IPS DF 4.7 (cell line): ENCODE results near the gene ST3GAL5.
"Not testable (repeated sequence)": the region's sequence is repeated elsewhere in the genome, so short reads cannot be mapped to it uniquely, and the experiment has no call there.

Experiments used
- DNase-seq: peaks from one replicate; pipeline ENCODE4 v3.0.0-alpha.2; 2013; ENCODE audit warnings: low spot score; ENCODE audit errors: extremely low read depth

Gene ST3GAL5

GRCh38 chr2:85894554-85895278 is 5.9 kb upstream of the ST3GAL5 start:
- DNase-seq, result not testable (repeated sequence)

- no peak for DNase-seq
These were observed 4.9 kb upstream of the ST3GAL5 start for GRCh38 chr2:85893428-85894258.

GRCh38 chr2:85892216-85892944 is 3.6 kb upstream of the ST3GAL5 start:
- DNase-seq, result no peak

- no peak for DNase-seq
These were observed 1.9 kb upstream of the ST3GAL5 start for GRCh38 chr2:85890522-85891176.

GRCh38 chr2:85889627-85890281 is 964 bp upstream of the ST3GAL5 start:
- no peak for DNase-seq

GRCh38 chr2:85888020-85888683 is 638 bp downstream of the ST3GAL5 start:
- no peak for DNase-seq

- no peak for DNase-seq
These were observed 1.2 kb downstream of the ST3GAL5 start for GRCh38 chr2:85887566-85888019.

- DNase-seq, result no peak
These were observed 2.2 kb downstream of the ST3GAL5 start for GRCh38 chr2:85886590-85886989.

- no peak for DNase-seq
These were observed 2.6 kb downstream of the ST3GAL5 start for GRCh38 chr2:85886141-85886540.

- DNase-seq, result not testable (repeated sequence)
These were observed 7.0 kb downstream of the ST3GAL5 start for GRCh38 chr2:85881781-85882180.

- not testable (repeated sequence) for DNase-seq
These were observed 8.0 kb downstream of the ST3GAL5 start for GRCh38 chr2:85880716-85881328.

- DNase-seq, result no peak
These were observed 9.9 kb downstream of the ST3GAL5 start for GRCh38 chr2:85878719-85879370.

- no peak for DNase-seq
These were observed 13.3 kb downstream of the ST3GAL5 start for GRCh38 chr2:85875350-85876050.

- no peak for DNase-seq
These were observed 15.1 kb downstream of the ST3GAL5 start for GRCh38 chr2:85873679-85874078.

GRCh38 chr2:85872536-85873161 is 16.1 kb downstream of the ST3GAL5 start:
- DNase-seq, result no peak

- DNase-seq, result no peak
These were observed 17.2 kb downstream of the ST3GAL5 start for GRCh38 chr2:85871494-85872164.

- no peak for DNase-seq
These were observed 20.0 kb downstream of the ST3GAL5 start for GRCh38 chr2:85868822-85869221.
